OCI-LY1 (cell line): Measurements from ENCODE around the gene FKRP.
"Not testable (repeated sequence)": the region's sequence is repeated elsewhere in the genome, so short reads cannot be mapped to it uniquely, and the experiment has no call there.

Experiments
- H2AFZ ChIP-seq: fragments of 200-600 bp; sonication (generic), shearing (Covaris generic); 2 replicates; pipeline ENCODE4 v1.6.0; 2014; ENCODE audit warnings: antibody characterized with exemption, mild to moderate bottlenecking, low read length
- H3F3A ChIP-seq: fragments of 200-600 bp; sonication (generic), shearing (Covaris generic); 2 replicates; pipeline ENCODE4 v1.6.0; 2014; ENCODE audit warnings: mild to moderate bottlenecking, antibody characterized with exemption, low read length, moderate library complexity; ENCODE audit not compliant: insufficient read depth
- H3K27ac ChIP-seq: fragments of 200-600 bp; sonication (generic); 2 replicates; pipeline ENCODE4 v1.5.1; 2014; ENCODE audit warnings: low read length, mixed run types, mild to moderate bottlenecking, low read depth; ENCODE audit not compliant: poor library complexity, severe bottlenecking
- H3K27me3 ChIP-seq: fragments of 200-600 bp; sonication (generic); 2 replicates; pipeline ENCODE4 v1.6.0; 2014; ENCODE audit warnings: antibody characterized with exemption, mild to moderate bottlenecking, low read length, moderate library complexity; ENCODE audit not compliant: insufficient read depth
- H3K36me3 ChIP-seq: fragments of 200-600 bp; sonication (generic); 2 replicates; pipeline ENCODE4 v1.6.1; 2014; ENCODE audit warnings: mild to moderate bottlenecking, antibody characterized with exemption, low read length, moderate library complexity, mixed read lengths; ENCODE audit not compliant: insufficient read depth
- H3K4me1 ChIP-seq: fragments of 200-600 bp; sonication (generic); 2 replicates; pipeline ENCODE4 v1.5.1; 2014; ENCODE audit warnings: mild to moderate bottlenecking, low read length, moderate library complexity; ENCODE audit not compliant: insufficient read depth, severe bottlenecking
- H3K4me2 ChIP-seq: fragments of 200-600 bp; sonication (generic), shearing (Covaris generic); 2 replicates; pipeline ENCODE4 v1.6.1; 2014; ENCODE audit warnings: low read length
- H3K4me3 ChIP-seq: fragments of 200-600 bp; sonication (generic); 2 replicates; pipeline ENCODE4 v1.5.1; 2014; ENCODE audit warnings: low read length, low read depth, mild to moderate bottlenecking, mixed read lengths; ENCODE audit not compliant: poor library complexity, severe bottlenecking
- H3K79me2 ChIP-seq: fragments of 200-600 bp; shearing (Covaris generic); 2 replicates; pipeline ENCODE4 v1.6.1; 2016; ENCODE audit warnings: mixed run types, low read length, mixed read lengths; ENCODE audit not compliant: insufficient read depth
- H3K9ac ChIP-seq: fragments of 200-600 bp; sonication (generic), shearing (Covaris generic); 2 replicates; pipeline ENCODE4 v1.6.1; 2014; ENCODE audit warnings: mild to moderate bottlenecking, low read length, mixed read lengths
- H3K9me2 ChIP-seq: fragments of 200-600 bp; sonication (generic), shearing (Covaris generic); 2 replicates; pipeline ENCODE4 v1.6.1; 2014; ENCODE audit warnings: low read depth, mild to moderate bottlenecking, low read length, mixed read lengths
- H3K9me3 ChIP-seq: fragments of 200-600 bp; shearing (Covaris generic); 2 replicates; pipeline ENCODE4 v1.6.1; 2014; ENCODE audit warnings: low read length, mixed read lengths
- H4K20me1 ChIP-seq: fragments of 200-600 bp; sonication (generic), shearing (Covaris generic); 2 replicates; pipeline ENCODE4 v1.6.0; 2016; ENCODE audit warnings: mild to moderate bottlenecking, low read length; ENCODE audit not compliant: insufficient read depth
- EZH2 ChIP-seq: fragments of 200-600 bp; sonication (generic), shearing (Covaris generic); IDR thresholded peaks from 2 replicates; pipeline ENCODE4 v1.8.0; 2017; ENCODE audit warnings: borderline replicate concordance, mixed run types, mild to moderate bottlenecking, antibody characterized with exemption, low read length, moderate library complexity, mixed read lengths
- TF ChIP-seq, protein P1 (sequence below): fragments of 200-600 bp; sonication (generic), shearing (Covaris generic); IDR thresholded peaks from 2 replicates; pipeline ENCODE4 v1.5.1; 2017; ENCODE audit warnings: mild to moderate bottlenecking, antibody characterized with exemption, low read length, moderate library complexity, mixed read lengths

Gene FKRP

DNA sequence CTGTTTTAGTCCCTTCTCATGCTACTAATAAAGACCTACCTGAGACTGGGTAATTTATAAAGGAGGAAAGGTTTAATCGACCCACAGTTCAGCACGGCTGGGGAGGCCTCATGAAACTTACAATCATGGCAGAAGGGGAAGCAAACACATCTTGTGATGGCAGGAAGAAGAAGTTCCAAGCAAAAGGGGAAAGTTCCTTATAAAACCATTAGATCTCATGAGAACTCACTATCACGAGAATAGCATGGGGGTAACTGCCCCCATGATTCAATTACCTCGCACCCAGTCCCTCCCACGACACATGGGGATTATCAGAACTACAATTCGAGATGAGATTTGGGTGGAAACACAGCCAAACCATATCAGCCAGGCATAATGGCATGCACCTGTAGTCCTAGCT lies 13.3 kb downstream of the FKRP start:
- Histone ChIP-seq H3K4me1 (peaks cover 7% of the 10 kb centered on the region), H3K27me3 (no peaks in the 10 kb centered on the region), H3K9me2 (no peaks in the 10 kb centered on the region), H3K36me3 (peaks cover 3% of the 10 kb centered on the region; the same call in 1 of the 2 replicates), H3K9ac (no peak overlapping the region), H3K4me3 (no peak overlapping the region), H3K27ac (no peak overlapping the region), H2AFZ (no peak overlapping the region), H4K20me1 (no peaks in the 10 kb centered on the region), H3K4me2 (no peak overlapping the region), H3F3A (no peaks in the 10 kb centered on the region), H3K9me3 (no peaks in the 10 kb centered on the region), H3K79me2 (no peaks in the 10 kb centered on the region)
- no peak for TF ChIP-seq EZH2
- TF ChIP-seq, protein P1, sequence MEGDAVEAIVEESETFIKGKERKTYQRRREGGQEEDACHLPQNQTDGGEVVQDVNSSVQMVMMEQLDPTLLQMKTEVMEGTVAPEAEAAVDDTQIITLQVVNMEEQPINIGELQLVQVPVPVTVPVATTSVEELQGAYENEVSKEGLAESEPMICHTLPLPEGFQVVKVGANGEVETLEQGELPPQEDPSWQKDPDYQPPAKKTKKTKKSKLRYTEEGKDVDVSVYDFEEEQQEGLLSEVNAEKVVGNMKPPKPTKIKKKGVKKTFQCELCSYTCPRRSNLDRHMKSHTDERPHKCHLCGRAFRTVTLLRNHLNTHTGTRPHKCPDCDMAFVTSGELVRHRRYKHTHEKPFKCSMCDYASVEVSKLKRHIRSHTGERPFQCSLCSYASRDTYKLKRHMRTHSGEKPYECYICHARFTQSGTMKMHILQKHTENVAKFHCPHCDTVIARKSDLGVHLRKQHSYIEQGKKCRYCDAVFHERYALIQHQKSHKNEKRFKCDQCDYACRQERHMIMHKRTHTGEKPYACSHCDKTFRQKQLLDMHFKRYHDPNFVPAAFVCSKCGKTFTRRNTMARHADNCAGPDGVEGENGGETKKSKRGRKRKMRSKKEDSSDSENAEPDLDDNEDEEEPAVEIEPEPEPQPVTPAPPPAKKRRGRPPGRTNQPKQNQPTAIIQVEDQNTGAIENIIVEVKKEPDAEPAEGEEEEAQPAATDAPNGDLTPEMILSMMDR, result no peak

DNA sequence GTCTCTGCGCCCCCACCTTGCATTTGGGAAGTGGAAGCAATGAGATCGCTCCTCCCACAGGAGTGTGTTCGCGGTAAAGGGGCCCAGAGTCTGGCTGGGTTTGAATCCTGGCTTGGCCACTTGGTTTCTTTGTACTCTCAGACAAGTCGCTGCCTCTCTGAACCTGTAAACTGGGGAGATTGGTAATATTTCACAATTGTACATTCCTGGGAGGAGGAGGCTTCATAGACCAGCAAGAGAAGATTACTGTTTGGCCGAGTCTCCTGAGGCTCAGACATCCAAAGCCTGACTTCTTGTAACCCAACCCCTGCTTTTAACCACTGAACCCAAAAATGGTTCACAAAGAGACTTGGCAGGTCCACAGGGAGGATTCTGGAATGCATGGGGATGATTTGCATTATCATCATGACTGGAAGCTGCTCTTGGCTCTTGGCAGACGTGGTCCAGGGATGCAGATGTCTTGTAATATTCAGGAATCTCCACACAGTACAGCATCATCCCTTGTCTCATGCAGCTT lies 14.0 kb downstream of the FKRP start:
- no peak overlapping the region for H3K4me3 ChIP-seq

DNA sequence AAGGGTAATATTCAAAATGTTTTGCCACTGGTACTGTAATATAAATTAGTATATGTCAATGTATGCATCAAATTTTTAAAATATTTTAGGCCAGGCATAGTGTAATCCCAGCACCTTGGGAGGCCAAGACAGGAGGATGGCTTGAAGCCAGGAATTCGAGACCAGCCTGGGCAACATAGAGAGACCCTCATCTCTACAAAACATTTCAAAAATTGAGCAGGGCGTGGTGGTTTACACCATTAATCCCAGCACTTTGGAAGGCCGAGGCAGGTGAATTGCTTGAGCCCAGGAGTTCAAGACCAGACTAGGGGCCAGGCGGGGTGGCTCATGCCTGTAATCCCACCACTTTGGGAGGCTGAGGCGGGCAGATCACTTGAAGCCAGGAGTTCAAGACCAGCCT lies 14.5 kb downstream of the FKRP start:
- Histone ChIP-seq H3K9ac (no peak overlapping the region), H3K79me2 (no peaks in the 10 kb centered on the region), H3K27ac (no peak overlapping the region), H4K20me1 (no peaks in the 10 kb centered on the region), H3K9me3 (no peaks in the 10 kb centered on the region), H3K4me2 (no peak overlapping the region), H3K4me1 (peaks cover 7% of the 10 kb centered on the region), H2AFZ (no peak overlapping the region), H3F3A (no peaks in the 10 kb centered on the region), H3K27me3 (no peaks in the 10 kb centered on the region), H3K9me2 (no peaks in the 10 kb centered on the region), H3K36me3 (peaks cover 3% of the 10 kb centered on the region; the same call in 1 of the 2 replicates), H3K4me3 (no peak overlapping the region)
- TF ChIP-seq EZH2, result no peak
- TF ChIP-seq, protein P1, result no peak

More for the DNA sequence above, 14.0 kb downstream of the FKRP start:
- Histone ChIP-seq H2AFZ (no peak overlapping the region), H3K4me1 (peaks cover 7% of the 10 kb centered on the region), H4K20me1 (no peaks in the 10 kb centered on the region), H3K9ac (no peak overlapping the region), H3K27me3 (no peaks in the 10 kb centered on the region), H3K36me3 (peaks cover 3% of the 10 kb centered on the region; the same call in 1 of the 2 replicates), H3K4me2 (no peak overlapping the region), H3K27ac (no peak overlapping the region), H3K79me2 (no peaks in the 10 kb centered on the region), H3F3A (no peaks in the 10 kb centered on the region), H3K9me3 (no peaks in the 10 kb centered on the region), H3K9me2 (no peaks in the 10 kb centered on the region)
- no peak for TF ChIP-seq EZH2
- TF ChIP-seq, protein P1, result no peak

DNA sequence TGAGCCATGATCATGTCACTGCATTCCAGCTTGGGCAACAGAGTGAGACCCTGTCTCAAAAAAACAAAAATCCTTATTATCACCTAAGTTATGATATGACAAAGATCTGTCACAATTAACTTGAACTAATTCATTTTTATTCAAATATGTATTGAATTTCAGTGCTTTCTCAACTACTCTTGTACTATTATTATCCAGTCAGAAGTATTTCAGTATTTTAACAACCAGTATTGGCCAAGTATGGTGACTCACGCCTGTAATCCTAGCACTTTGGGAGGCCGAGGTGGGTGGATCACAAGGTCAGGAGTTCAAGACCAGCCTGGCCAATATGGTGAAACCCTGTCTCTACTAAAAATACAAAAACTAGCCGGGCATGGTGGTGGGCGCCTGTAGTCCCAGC lies 15.0 kb downstream of the FKRP start:
- H3F3A ChIP-seq, H3K9ac ChIP-seq, H3K4me2 ChIP-seq, H3K79me2 ChIP-seq, H3K36me3 ChIP-seq, H3K27me3 ChIP-seq, H3K4me3 ChIP-seq, H3K9me3 ChIP-seq, H4K20me1 ChIP-seq, H3K9me2 ChIP-seq, H3K4me1 ChIP-seq, H2AFZ ChIP-seq, H3K27ac ChIP-seq: not testable (repeated sequence)
